Epidermal melanocyte (primary cell): ENCODE measurements around the gene FANCC.

Source experiments
- DNase-seq: peaks from one replicate; pipeline ENCODE4 v3.0.0; 2011; ENCODE audit warnings: low spot score; ENCODE audit not compliant: insufficient read length

The FANCC gene

GRCh38 chr9:95126739-95127138 is 190.8 kb downstream of the FANCC start:
- no peak for DNase-seq

DNA sequence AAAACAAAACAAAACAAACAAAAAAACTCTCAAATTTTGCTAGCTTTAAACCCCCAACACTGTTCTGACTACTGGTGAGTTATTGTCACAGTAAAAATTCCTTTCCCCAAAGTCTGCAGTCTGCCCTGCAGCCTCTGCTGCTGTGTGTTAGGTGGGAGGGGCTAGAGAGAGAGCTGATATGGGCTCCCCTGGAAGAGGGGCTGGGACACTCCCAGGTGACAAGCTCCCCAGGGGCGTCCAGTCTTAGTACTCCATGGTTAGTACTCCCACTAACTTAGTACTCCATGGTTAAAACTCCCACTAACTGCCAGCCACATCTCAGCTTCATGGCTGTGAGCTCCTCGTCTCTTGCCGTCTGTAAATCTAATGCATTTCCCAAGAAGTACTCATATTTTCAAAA is 191.9 kb downstream of the FANCC start:
- no peak for DNase-seq

- no peak for DNase-seq
Observed at GRCh38 chr9:95124582-95125367, 192.7 kb downstream of the FANCC start.

- DNase-seq: no peak
Observed at GRCh38 chr9:95120781-95121370, 196.6 kb downstream of the FANCC start.

DNA sequence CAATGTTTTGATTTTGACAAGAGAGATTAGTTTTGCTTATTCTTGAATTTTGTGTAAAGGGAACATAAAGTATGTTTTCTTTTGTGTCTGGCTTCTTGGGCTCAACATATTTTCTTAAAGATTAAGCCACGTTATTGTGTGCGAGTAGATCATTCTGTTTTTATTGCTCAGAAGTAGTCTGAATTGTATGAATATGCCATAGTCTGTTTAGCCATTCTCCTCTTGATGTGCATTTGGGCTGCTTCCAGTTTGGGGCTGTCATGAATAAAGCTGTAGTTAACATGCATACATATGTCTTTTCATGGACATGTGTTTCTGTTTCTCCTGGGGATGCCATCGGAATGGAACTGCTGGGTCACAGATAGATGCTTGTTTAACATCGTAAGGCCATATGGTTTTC is 198.9 kb downstream of the FANCC start:
- DNase-seq: no peak

- no peak for DNase-seq
Observed at GRCh38 chr9:95116808-95117204, 200.7 kb downstream of the FANCC start.

- no peak for DNase-seq
Observed at GRCh38 chr9:95116002-95116807, 201.3 kb downstream of the FANCC start.

DNA sequence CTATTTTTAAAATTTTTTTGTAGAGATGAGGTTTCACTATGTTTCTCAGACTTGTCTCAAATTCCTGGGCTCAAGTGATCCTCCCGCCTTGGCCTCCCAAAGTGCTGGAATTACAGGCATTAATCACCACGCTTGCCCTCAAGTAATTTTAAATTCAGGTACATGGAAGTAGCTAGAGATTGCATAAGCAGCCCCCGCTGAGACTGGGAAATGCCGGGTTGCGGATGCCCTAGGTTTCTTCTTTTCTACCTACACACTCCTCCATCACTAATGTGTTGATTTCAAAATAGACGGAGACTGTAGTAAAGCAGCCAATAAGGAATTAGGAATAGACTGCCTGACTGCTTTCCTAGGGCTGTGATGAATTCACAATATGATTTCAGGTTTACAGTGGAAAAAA is 202.4 kb downstream of the FANCC start:
- no peak for DNase-seq

- DNase-seq: no peak
Observed at GRCh38 chr9:95112436-95113280, 204.9 kb downstream of the FANCC start.

DNA sequence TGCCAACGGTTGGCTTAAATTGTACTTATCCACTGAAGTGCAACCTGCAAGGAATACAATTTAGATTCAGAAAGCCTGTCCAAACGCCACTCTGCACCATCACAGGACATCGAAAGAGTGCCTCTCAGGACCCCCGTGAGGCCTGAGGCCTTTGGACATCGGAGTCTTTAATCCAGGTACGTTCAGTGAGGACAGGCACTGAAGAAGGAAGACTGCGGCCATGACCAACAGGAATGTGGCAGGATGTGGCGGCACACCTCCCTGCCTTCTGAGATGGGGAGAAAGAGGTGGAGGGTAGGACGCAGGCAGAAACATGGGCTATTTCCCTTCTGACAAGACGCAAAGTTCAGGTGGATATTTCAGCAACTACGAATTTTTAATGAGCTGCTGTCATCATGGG is 205.8 kb downstream of the FANCC start:
- no peak for DNase-seq

GRCh38 chr9:95110921-95111525 is 206.5 kb downstream of the FANCC start:
- no peak for DNase-seq

DNA sequence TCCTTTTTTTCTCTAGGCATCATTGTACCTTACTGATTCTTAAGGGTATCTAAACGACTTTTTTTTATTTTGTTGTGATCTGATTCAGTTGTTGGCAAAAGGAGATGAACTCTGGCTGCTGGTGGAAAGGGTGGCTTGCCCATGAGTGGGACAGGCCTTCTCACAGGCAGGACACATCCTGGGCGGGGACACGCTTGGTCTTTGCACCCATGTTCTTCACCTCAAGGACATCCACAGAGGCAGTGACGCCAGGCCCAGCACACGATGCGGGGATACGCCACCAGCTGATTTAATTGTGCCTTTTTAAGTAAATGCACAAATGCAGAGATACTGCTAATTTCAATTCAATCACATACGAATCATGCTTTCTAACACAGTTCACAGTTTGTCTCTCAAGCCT is 208.1 kb downstream of the FANCC start:
- no peak for DNase-seq

DNA sequence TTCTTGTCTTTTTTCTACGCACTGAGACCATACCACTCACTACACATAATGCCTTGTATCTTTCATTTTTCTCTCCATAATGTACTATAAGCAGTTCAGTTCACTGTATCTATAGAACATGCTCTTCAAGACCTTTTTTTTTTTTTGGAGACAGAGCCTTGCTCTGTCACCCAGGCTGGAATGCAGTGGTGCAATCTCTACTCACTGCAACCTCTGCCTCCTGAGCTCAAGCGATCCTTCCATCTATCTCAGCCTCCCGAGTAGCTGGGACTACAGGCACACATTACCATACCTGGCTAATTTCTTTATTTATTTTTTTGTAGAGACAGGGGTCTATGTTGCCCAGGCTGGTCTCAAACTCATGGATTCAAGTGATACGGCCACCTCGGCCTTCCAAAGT is 208.7 kb downstream of the FANCC start:
- no peak for DNase-seq

GRCh38 chr9:95107976-95108375 is 209.5 kb downstream of the FANCC start:
- peak; percentile 69 for DNase-seq

GRCh38 chr9:95107001-95107749 is 210.3 kb downstream of the FANCC start:
- no peak for DNase-seq

- no peak for DNase-seq
Observed at GRCh38 chr9:95105519-95106287, 211.8 kb downstream of the FANCC start.

GRCh38 chr9:95104980-95105379 is 212.5 kb downstream of the FANCC start:
- no peak for DNase-seq

GRCh38 chr9:95104581-95104960 is 212.9 kb downstream of the FANCC start:
- DNase-seq: no peak

DNA sequence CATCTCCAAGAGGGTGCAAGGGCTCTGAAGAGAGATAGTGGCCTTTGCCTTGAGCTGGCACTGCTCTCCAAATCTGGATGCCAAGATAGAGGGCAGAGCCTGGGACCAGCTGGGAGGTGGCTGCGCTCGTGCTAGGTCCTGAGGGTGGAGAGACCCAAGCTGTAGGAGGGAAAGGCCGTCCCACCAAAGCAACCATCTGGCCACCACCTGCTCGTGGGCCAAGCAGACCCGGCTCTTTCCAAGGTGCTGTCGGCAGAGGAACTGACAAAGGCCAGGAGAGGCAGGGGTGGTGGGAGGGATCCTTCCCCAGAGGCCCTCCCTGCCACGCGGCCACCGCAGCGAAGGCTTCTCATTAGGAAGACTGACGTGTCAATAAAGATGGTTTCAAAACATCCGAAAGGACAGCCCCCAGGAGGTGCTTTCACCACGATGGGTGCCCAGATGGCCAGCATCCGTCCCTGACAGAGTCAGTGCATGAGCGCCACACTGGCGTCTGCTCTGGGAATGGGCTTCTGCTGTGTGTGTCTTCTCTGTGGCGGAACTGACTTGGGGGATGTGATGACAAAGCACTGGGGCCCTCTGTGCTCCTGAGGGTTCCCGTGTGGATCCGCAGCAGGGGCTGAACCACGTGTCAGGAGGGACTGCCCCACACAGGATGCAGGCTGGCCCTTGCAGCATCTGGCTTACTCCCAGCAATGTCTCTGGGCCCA is 213.5 kb downstream of the FANCC start:
- DNase-seq: no peak
